ENCODE measurements around the gene PSMB10. TPM values are rescaled to one million over a fixed set of nuclear protein-coding genes. Genes with fewer than 3 reads are reported as not detected.

Gene PSMB10
- total and polyA plus RNA-seq, 2 donors (not counting 1 experiment from before 2014, with no cell fraction given), result 18.1 to 66.9 TPM

- H4K20me1 ChIP-seq (ENCODE audit: control insufficient read depth, extremely low read depth, insufficient read depth, low read length), result no peaks in the 10 kb centered on the region
- H3K27me3 ChIP-seq (ENCODE audit: control insufficient read depth, insufficient read depth, low read length), result peaks cover 11% of the 10 kb centered on the region
- DNase-seq (ENCODE audit: low read depth in 2 of 2), result no peak
- no peaks in the 10 kb centered on the region for H3K79me2 ChIP-seq (ENCODE audit: control insufficient read depth, insufficient read depth, low read length)
- no peaks in the 10 kb centered on the region for H3K36me3 ChIP-seq (ENCODE audit: control insufficient read depth, insufficient read depth, low read length)
- H3K4me3 ChIP-seq (replicated peaks in 1 of 4; ENCODE audit: control extremely low read depth in 1 of 4, insufficient read depth in 1 of 4, low read depth in 3 of 4, low read length in 4 of 4), result no peak overlapping the region
- no peaks in the 10 kb centered on the region for H3K9me3 ChIP-seq (ENCODE audit: control insufficient read depth, insufficient read depth, low read depth, low read length)
- H3K9ac ChIP-seq (ENCODE audit: insufficient read depth, low read length), result no peak overlapping the region
- no peaks in the 10 kb centered on the region for H3K4me1 ChIP-seq (ENCODE audit: control insufficient read depth, extremely low read depth, insufficient read depth, low read length)
- no peak overlapping the region for H2AFZ ChIP-seq (ENCODE audit: low read length)
- TF ChIP-seq EZH2 (IDR thresholded peaks at IDR 0.05; ENCODE audit: low read length, missing control alignments) (no peak), CTCF (conservative IDR thresholded peaks at IDR 0.05 in 1 of 2, IDR thresholded peaks at IDR 0.05 in 1 of 2; ENCODE audit: low read depth in 1 of 2, low read length in 2 of 2) (no peak)
- H3K4me2 ChIP-seq (ENCODE audit: extremely low read depth, insufficient read depth, low read length), result no peak overlapping the region
- H3K27ac ChIP-seq (ENCODE audit: insufficient read depth, low read length), result no peak overlapping the region
These were observed 41.0 kb upstream of the PSMB10 start for GRCh38 chr16:67977469-67978227.

- Histone ChIP-seq H3K4me2 (ENCODE audit: extremely low read depth, insufficient read depth, low read length) (no peak overlapping the region), H4K20me1 (ENCODE audit: control insufficient read depth, extremely low read depth, insufficient read depth, low read length) (no peaks in the 10 kb centered on the region), H3K4me1 (ENCODE audit: control insufficient read depth, extremely low read depth, insufficient read depth, low read length) (no peaks in the 10 kb centered on the region), H3K27me3 (ENCODE audit: control insufficient read depth, insufficient read depth, low read length) (peaks cover 11% of the 10 kb centered on the region), H3K79me2 (ENCODE audit: control insufficient read depth, insufficient read depth, low read length) (no peaks in the 10 kb centered on the region), H3K36me3 (ENCODE audit: control insufficient read depth, insufficient read depth, low read length) (no peaks in the 10 kb centered on the region), H3K9ac (ENCODE audit: insufficient read depth, low read length) (no peak overlapping the region), H3K9me3 (ENCODE audit: control insufficient read depth, insufficient read depth, low read depth, low read length) (no peaks in the 10 kb centered on the region), H3K4me3 (replicated peaks in 1 of 4; ENCODE audit: control extremely low read depth in 1 of 4, insufficient read depth in 1 of 4, low read depth in 3 of 4, low read length in 4 of 4) (no peak overlapping the region), H2AFZ (ENCODE audit: low read length) (no peak overlapping the region), H3K27ac (ENCODE audit: insufficient read depth, low read length) (no peak overlapping the region)
- TF ChIP-seq CTCF (conservative IDR thresholded peaks at IDR 0.05 in 1 of 2, IDR thresholded peaks at IDR 0.05 in 1 of 2; ENCODE audit: low read depth in 1 of 2, low read length in 2 of 2) (no peak), EZH2 (IDR thresholded peaks at IDR 0.05; ENCODE audit: low read length, missing control alignments) (no peak)
- DNase-seq (ENCODE audit: low read depth in 2 of 2), result no peak
These were observed 40.4 kb upstream of the PSMB10 start for GRCh38 chr16:67977005-67977404.

GRCh38 chr16:67976205-67976604 lies 39.6 kb upstream of the PSMB10 start:
- no peak overlapping the region for H2AFZ ChIP-seq (ENCODE audit: low read length)
- H3K4me2 ChIP-seq (ENCODE audit: extremely low read depth, insufficient read depth, low read length), result no peak overlapping the region
- no peak overlapping the region for H3K4me3 ChIP-seq (replicated peaks in 1 of 4; ENCODE audit: control extremely low read depth in 1 of 4, insufficient read depth in 1 of 4, low read depth in 3 of 4, low read length in 4 of 4)
- H3K27ac ChIP-seq (ENCODE audit: insufficient read depth, low read length), result no peak overlapping the region
- H3K4me1 ChIP-seq (ENCODE audit: control insufficient read depth, extremely low read depth, insufficient read depth, low read length), result no peaks in the 10 kb centered on the region
- H3K9ac ChIP-seq (ENCODE audit: insufficient read depth, low read length), result no peak overlapping the region
- TF ChIP-seq EZH2 (IDR thresholded peaks at IDR 0.05; ENCODE audit: low read length, missing control alignments) (no peak), CTCF (conservative IDR thresholded peaks at IDR 0.05 in 1 of 2, IDR thresholded peaks at IDR 0.05 in 1 of 2; ENCODE audit: low read depth in 1 of 2, low read length in 2 of 2) (no peak)
- H3K27me3 ChIP-seq (ENCODE audit: control insufficient read depth, insufficient read depth, low read length), result peaks cover 11% of the 10 kb centered on the region
- no peaks in the 10 kb centered on the region for H3K36me3 ChIP-seq (ENCODE audit: control insufficient read depth, insufficient read depth, low read length)
- H3K79me2 ChIP-seq (ENCODE audit: control insufficient read depth, insufficient read depth, low read length), result no peaks in the 10 kb centered on the region
- no peaks in the 10 kb centered on the region for H4K20me1 ChIP-seq (ENCODE audit: control insufficient read depth, extremely low read depth, insufficient read depth, low read length)
- no peaks in the 10 kb centered on the region for H3K9me3 ChIP-seq (ENCODE audit: control insufficient read depth, insufficient read depth, low read depth, low read length)
- no peak for DNase-seq (ENCODE audit: low read depth in 2 of 2)

Data from fibroblast of lung (primary cell).